Naive B cell (primary cell): ENCODE results near the gene LHFPL6. TPM values are rescaled to one million over a fixed set of nuclear protein-coding genes. Genes with fewer than 3 reads are reported as not detected.

Experiments used
- ATAC-seq, 2 donors: fragments of 150-1000 bp; cut with Tn5 transposase; 2 replicates each; pipeline ENCODE4 v1.10.0; 2021; ENCODE audit warnings: low read depth in 2 of 2, mild to moderate bottlenecking in 2 of 2, moderate library complexity in 2 of 2
- DNase-seq: peaks from one replicate; pipeline ENCODE4 v3.0.0; 2022
- H3K27ac Mint-ChIP-seq, 6 donors: one replicate each; pipeline ENCODE4 v1.8.0; 2020 to 2022; ENCODE audit warnings: mild to moderate bottlenecking in 6 of 6, mixed read lengths in 6 of 6, moderate library complexity in 5 of 6, inconsistent platforms in 2 of 6
- H3K27me3 Mint-ChIP-seq, 3 donors: one replicate each; pipeline ENCODE4 v1.8.0; 2021 to 2022; ENCODE audit warnings: mixed read lengths in 3 of 3, mild to moderate bottlenecking in 1 of 3
- H3K36me3 Mint-ChIP-seq, 2 donors: one replicate each; pipeline ENCODE4 v1.8.0; 2020 to 2022; ENCODE audit warnings: mixed read lengths in 2 of 2, inconsistent platforms in 1 of 2, mild to moderate bottlenecking in 1 of 2
- H3K4me1 Mint-ChIP-seq, 3 donors: one replicate each; pipeline ENCODE4 v1.8.0; 2020 to 2022; ENCODE audit warnings: mixed read lengths in 3 of 3, inconsistent platforms in 1 of 3, mild to moderate bottlenecking in 1 of 3, moderate library complexity in 1 of 3
- H3K4me3 Mint-ChIP-seq, 8 donors: one replicate each; pipeline ENCODE4 v1.8.0; 2020 to 2022; ENCODE audit warnings: mild to moderate bottlenecking in 8 of 8, mixed read lengths in 8 of 8, moderate library complexity in 8 of 8, inconsistent platforms in 2 of 8
- H3K9me3 Mint-ChIP-seq, 7 donors: one replicate each; pipeline ENCODE4 v1.8.0; 2020 to 2022; ENCODE audit warnings: mixed read lengths in 7 of 7, mild to moderate bottlenecking in 5 of 7, inconsistent platforms in 2 of 7, moderate library complexity in 1 of 7
- polyA plus RNA-seq, 6 donors: library from polyadenylated mRNA; unstranded; fragments of 300-500 nt; fragmentation: Illumina TruSeq; gene quantifications; one replicate each; pipeline ENCODE4 v1.2.3, GENCODE V29; 2021; ENCODE audit warnings: low read depth in 6 of 6

LHFPL6 gene
- polyA plus RNA-seq, 6 donors from 2014 or later, result 0.12 to 0.25 (median 0.16) TPM; not detected in 2

- DNase-seq (no peak), ATAC-seq (no peak)
- peaks cover 0 to 6% (median 0%) of the 10 kb centered on the region in 7 donors for H3K9me3 Mint-ChIP-seq
- H3K4me3 Mint-ChIP-seq, result no peak overlapping the region
- H3K27me3 Mint-ChIP-seq, result peaks cover 0 to 7% (median 0%) of the 10 kb centered on the region in 3 donors
- no peak overlapping the region for H3K27ac Mint-ChIP-seq
- H3K4me1 Mint-ChIP-seq, result no peaks in the 10 kb centered on the region
- no peaks in the 10 kb centered on the region for H3K36me3 Mint-ChIP-seq
Measured at GRCh38 chr13:39484506-39485313, 118.3 kb downstream of the LHFPL6 start.

- no peak for ATAC-seq
- Mint-ChIP-seq H3K27ac (no peak overlapping the region), H3K4me3 (no peak overlapping the region), H3K27me3 (peaks cover 0 to 7% (median 0%) of the 10 kb centered on the region in 3 donors), H3K4me1 (no peaks in the 10 kb centered on the region), H3K36me3 (no peaks in the 10 kb centered on the region), H3K9me3 (peaks cover 0 to 6% (median 0%) of the 10 kb centered on the region in 7 donors)
- no peak for DNase-seq
Measured at GRCh38 chr13:39483326-39483725, 119.7 kb downstream of the LHFPL6 start.

- Mint-ChIP-seq H3K4me1 (no peaks in the 10 kb centered on the region), H3K27me3 (peaks cover 0 to 14% (median 0%) of the 10 kb centered on the region in 3 donors), H3K9me3 (peaks cover 0 to 6% (median 0%) of the 10 kb centered on the region in 7 donors), H3K27ac (no peak overlapping the region), H3K36me3 (no peaks in the 10 kb centered on the region), H3K4me3 (no peak overlapping the region)
- ATAC-seq, result no peak
- DNase-seq, result no peak
Measured at GRCh38 chr13:39481491-39481890, 121.5 kb downstream of the LHFPL6 start.

- Mint-ChIP-seq H3K4me3 (no peak overlapping the region), H3K27me3 (peaks cover 10 to 16% (median 11%) of the 10 kb centered on the region in 3 donors), H3K27ac (peak overlapping the region in 1 of 6 donors; percentile 44), H3K36me3 (no peaks in the 10 kb centered on the region), H3K9me3 (peaks cover 0 to 3% (median 0%) of the 10 kb centered on the region in 7 donors), H3K4me1 (no peaks in the 10 kb centered on the region)
- ATAC-seq, result no peak
- DNase-seq, result no peak
Measured at GRCh38 chr13:39474600-39474999, 128.4 kb downstream of the LHFPL6 start.

GRCh38 chr13:39469676-39470075 lies 133.3 kb downstream of the LHFPL6 start:
- H3K27ac Mint-ChIP-seq, result no peak overlapping the region
- DNase-seq (no peak), ATAC-seq (no peak)
- no peaks in the 10 kb centered on the region for H3K4me1 Mint-ChIP-seq
- H3K4me3 Mint-ChIP-seq, result no peak overlapping the region
- H3K36me3 Mint-ChIP-seq, result no peaks in the 10 kb centered on the region
- H3K27me3 Mint-ChIP-seq, result peaks cover 11 to 15% (median 14%) of the 10 kb centered on the region in 3 donors
- peaks cover 0 to 3% (median 0%) of the 10 kb centered on the region in 7 donors for H3K9me3 Mint-ChIP-seq

GRCh38 chr13:39468306-39468705 lies 134.7 kb downstream of the LHFPL6 start:
- no peaks in the 10 kb centered on the region for H3K4me1 Mint-ChIP-seq

GRCh38 chr13:39463611-39464010 lies 139.4 kb downstream of the LHFPL6 start:
- DNase-seq (no peak), ATAC-seq (no peak)
- Mint-ChIP-seq H3K9me3 (peaks cover 0 to 1% (median 0%) of the 10 kb centered on the region in 7 donors), H3K27ac (no peak overlapping the region), H3K36me3 (no peaks in the 10 kb centered on the region), H3K4me3 (no peak overlapping the region), H3K27me3 (peaks cover 0 to 8% (median 0%) of the 10 kb centered on the region in 3 donors), H3K4me1 (no peaks in the 10 kb centered on the region)

More at GRCh38 chr13:39468306-39468705, 134.7 kb downstream of the LHFPL6 start:
- no peaks in the 10 kb centered on the region for H3K36me3 Mint-ChIP-seq
- peaks cover 11 to 15% (median 14%) of the 10 kb centered on the region in 3 donors for H3K27me3 Mint-ChIP-seq
- H3K4me3 Mint-ChIP-seq, result no peak overlapping the region
- no peak for ATAC-seq
- no peak overlapping the region for H3K27ac Mint-ChIP-seq
- no peak for DNase-seq
- peaks cover 0 to 3% (median 0%) of the 10 kb centered on the region in 7 donors for H3K9me3 Mint-ChIP-seq

GRCh38 chr13:39462906-39463305 lies 140.1 kb downstream of the LHFPL6 start:
- Mint-ChIP-seq H3K27ac (no peak overlapping the region), H3K4me1 (no peaks in the 10 kb centered on the region), H3K9me3 (peaks cover 0 to 3% (median 1%) of the 10 kb centered on the region in 7 donors), H3K36me3 (no peaks in the 10 kb centered on the region), H3K4me3 (no peak overlapping the region), H3K27me3 (peaks cover 4 to 6% (median 4%) of the 10 kb centered on the region in 3 donors)
- DNase-seq, result no peak
- ATAC-seq, result no peak

- no peak for DNase-seq
- H3K4me3 Mint-ChIP-seq, result no peak overlapping the region
Measured at GRCh38 chr13:39462428-39462827, 140.6 kb downstream of the LHFPL6 start.

GRCh38 chr13:39461685-39462266 lies 141.2 kb downstream of the LHFPL6 start:
- DNase-seq (no peak), ATAC-seq (no peak)
- H3K4me3 Mint-ChIP-seq, result no peak overlapping the region
- no peak overlapping the region for H3K27ac Mint-ChIP-seq
- peaks cover 4 to 8% (median 6%) of the 10 kb centered on the region in 3 donors for H3K27me3 Mint-ChIP-seq
- H3K9me3 Mint-ChIP-seq, result peaks cover 0 to 7% (median 2%) of the 10 kb centered on the region in 7 donors
- H3K36me3 Mint-ChIP-seq, result no peaks in the 10 kb centered on the region
- H3K4me1 Mint-ChIP-seq, result no peaks in the 10 kb centered on the region

More at GRCh38 chr13:39462428-39462827, 140.6 kb downstream of the LHFPL6 start:
- no peaks in the 10 kb centered on the region for H3K36me3 Mint-ChIP-seq
- H3K9me3 Mint-ChIP-seq, result peaks cover 0 to 4% (median 1%) of the 10 kb centered on the region in 7 donors
- no peak for ATAC-seq
- no peak overlapping the region for H3K27ac Mint-ChIP-seq
- no peaks in the 10 kb centered on the region for H3K4me1 Mint-ChIP-seq
- H3K27me3 Mint-ChIP-seq, result peaks cover 4 to 8% (median 6%) of the 10 kb centered on the region in 3 donors

GRCh38 chr13:39457274-39457673 lies 145.7 kb downstream of the LHFPL6 start:
- Mint-ChIP-seq H3K4me3 (no peak overlapping the region), H3K9me3 (peaks cover 0 to 9% (median 2%) of the 10 kb centered on the region in 7 donors), H3K27ac (no peak overlapping the region), H3K36me3 (no peaks in the 10 kb centered on the region), H3K4me1 (peaks cover 3 to 6% (median 5%) of the 10 kb centered on the region in 3 donors), H3K27me3 (peaks cover 4 to 8% (median 6%) of the 10 kb centered on the region in 3 donors)
- ATAC-seq (no peak), DNase-seq (no peak)

GRCh38 chr13:39455521-39456175 lies 147.3 kb downstream of the LHFPL6 start:
- H3K4me3 Mint-ChIP-seq, result no peak overlapping the region
- peaks cover 4 to 8% (median 6%) of the 10 kb centered on the region in 3 donors for H3K27me3 Mint-ChIP-seq
- ATAC-seq (no peak), DNase-seq (no peak)
- no peaks in the 10 kb centered on the region for H3K36me3 Mint-ChIP-seq
- H3K9me3 Mint-ChIP-seq, result peaks cover 0 to 9% (median 2%) of the 10 kb centered on the region in 7 donors
- H3K27ac Mint-ChIP-seq, result no peak overlapping the region
- peaks cover 9 to 20% (median 13%) of the 10 kb centered on the region in 3 donors for H3K4me1 Mint-ChIP-seq

- Mint-ChIP-seq H3K27me3 (peaks cover 0 to 3% (median 1%) of the 10 kb centered on the region in 3 donors), H3K27ac (peak overlapping the region in 2 of 6 donors; percentile 89 to 92), H3K9me3 (peaks cover 0 to 7% (median under 1%) of the 10 kb centered on the region in 7 donors), H3K4me1 (peaks cover 9 to 20% (median 13%) of the 10 kb centered on the region in 3 donors), H3K36me3 (no peaks in the 10 kb centered on the region), H3K4me3 (no peak overlapping the region)
- no peak for DNase-seq
- ATAC-seq, result no peak
Measured at GRCh38 chr13:39452834-39453233, 150.2 kb downstream of the LHFPL6 start.
